HUES64 (cell line): ENCODE measurements around the gene ZNF516.

Experiments
- H3K27ac ChIP-seq: 2 replicates; pipeline ENCODE4 v1.7.0; 2013; ENCODE audit warnings: low read depth, low read length, inconsistent platforms
- H3K27me3 ChIP-seq: 2 replicates; pipeline ENCODE4 v1.6.1; 2013; ENCODE audit warnings: mild to moderate bottlenecking, low read length; ENCODE audit not compliant: insufficient read depth
- H3K36me3 ChIP-seq: 2 replicates; pipeline ENCODE4 v1.6.1; 2013; ENCODE audit warnings: mild to moderate bottlenecking, low read length; ENCODE audit not compliant: insufficient read depth
- H3K4me1 ChIP-seq: 2 replicates; pipeline ENCODE4 v1.6.1; 2013; ENCODE audit warnings: mild to moderate bottlenecking, low read length, moderate library complexity; ENCODE audit not compliant: insufficient read depth
- H3K4me3 ChIP-seq: 2 replicates; pipeline ENCODE4 v1.5.1; 2013; ENCODE audit warnings: mild to moderate bottlenecking, low read length, moderate library complexity
- H3K9ac ChIP-seq: 2 replicates; pipeline ENCODE4 v1.6.1; 2013; ENCODE audit warnings: mild to moderate bottlenecking, low read depth, low read length
- H3K9me3 ChIP-seq: 2 replicates; pipeline ENCODE4 v1.6.1; 2013; ENCODE audit warnings: low read depth, low read length; ENCODE audit not compliant: insufficient read depth
- WGBS: fragments of 150-250, 120-280 bp; methylation state at CpG from one replicate; pipeline ENCODE4 v1.1.7; 2013; ENCODE audit warnings: missing lambda C conversion rate; 5-methylcytosine and 5-hydroxymethylcytosine counted together

The ZNF516 gene

DNA sequence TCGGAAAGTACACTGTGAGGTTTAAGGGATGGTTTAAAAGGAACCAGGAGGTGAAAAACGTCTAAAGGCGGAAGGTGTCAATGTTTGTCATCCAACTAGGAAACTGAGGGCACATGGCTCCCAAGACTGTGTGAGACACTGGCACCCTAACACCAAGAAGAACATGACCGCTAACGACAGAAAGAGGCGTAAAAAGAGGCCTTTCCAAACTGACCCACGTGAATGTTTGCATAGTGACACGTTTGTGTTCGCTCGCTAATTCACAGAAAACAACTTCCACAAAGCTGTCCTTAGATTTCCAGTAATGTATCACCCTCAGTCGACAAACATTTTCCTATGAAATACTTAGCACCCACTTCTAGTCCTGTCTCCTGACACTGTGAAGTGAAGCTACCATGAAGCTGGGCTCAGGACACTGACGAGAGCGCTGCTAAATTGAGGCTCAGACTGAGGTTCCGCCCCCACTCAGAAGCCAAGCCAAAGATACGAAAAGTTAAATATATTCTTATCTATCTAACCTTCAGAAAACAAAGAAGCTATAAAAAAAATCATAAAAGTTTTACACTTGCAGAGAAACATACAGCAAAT is 86.5 kb downstream of the ZNF516 start:
- no peak overlapping the region for H3K9ac ChIP-seq
- 94% methylated on average over 15 of the region's 15 CpGs for WGBS
- no peaks in the 10 kb centered on the region for H3K36me3 ChIP-seq
- no peaks in the 10 kb centered on the region for H3K27me3 ChIP-seq
- H3K4me3 ChIP-seq: no peak overlapping the region
- no peaks in the 10 kb centered on the region for H3K9me3 ChIP-seq
- H3K4me1 ChIP-seq: 0 out of 2 replicates have a peak, but pooled peaks cover 3% of the 10 kb centered on the region
- H3K27ac ChIP-seq: no peak overlapping the region

DNA sequence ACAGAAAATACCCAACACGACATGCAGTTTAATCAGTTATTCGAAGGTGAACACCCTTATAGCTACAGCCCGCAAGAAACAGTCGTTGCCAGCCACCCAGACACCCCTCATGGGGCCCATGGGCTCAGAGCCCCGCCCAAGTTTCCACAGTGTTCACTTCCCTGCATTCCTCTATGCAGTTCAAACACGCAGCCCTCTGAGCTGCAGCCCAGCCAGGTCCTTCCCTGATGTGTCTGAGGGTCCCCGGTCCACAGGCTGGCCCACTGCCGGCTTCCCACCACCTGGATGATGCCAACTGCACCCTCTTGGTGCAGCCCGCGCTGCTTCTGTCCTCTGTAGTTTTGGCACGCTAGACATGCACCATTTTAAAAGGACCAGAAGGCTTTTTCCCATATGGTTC is 87.4 kb downstream of the ZNF516 start:
- Histone ChIP-seq H3K27me3 (no peaks in the 10 kb centered on the region), H3K9me3 (no peaks in the 10 kb centered on the region), H3K4me1 (0 out of 2 replicates have a peak, but pooled peaks cover 3% of the 10 kb centered on the region), H3K27ac (no peak overlapping the region), H3K9ac (no peak overlapping the region), H3K4me3 (no peak overlapping the region), H3K36me3 (no peaks in the 10 kb centered on the region)
- WGBS: 90% methylated on average over 11 of the region's 11 CpGs

DNA sequence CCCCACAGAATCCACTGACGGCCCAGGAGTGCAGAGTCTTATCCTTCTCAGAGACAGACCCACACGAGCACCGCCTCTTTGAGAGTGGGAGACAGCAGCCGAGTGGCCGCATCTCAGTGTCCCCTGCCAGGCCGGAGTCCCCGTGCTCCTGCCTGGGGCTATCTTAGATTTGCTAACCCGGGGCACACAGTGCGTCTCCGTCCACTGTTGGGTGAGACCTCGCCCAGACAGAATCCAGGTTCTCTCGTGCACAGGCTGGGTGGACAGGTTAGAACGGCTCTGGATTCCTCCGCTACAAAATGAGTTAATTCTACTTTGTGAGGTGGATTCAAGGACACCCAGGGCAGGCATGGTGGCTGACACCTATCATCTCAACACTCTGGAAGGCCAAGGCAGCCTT is 88.3 kb downstream of the ZNF516 start:
- WGBS: 93% methylated on average over 14 of the region's 14 CpGs
- Histone ChIP-seq H3K27ac (no peak overlapping the region), H3K4me3 (no peak overlapping the region), H3K4me1 (no peaks in the 10 kb centered on the region), H3K9me3 (no peaks in the 10 kb centered on the region), H3K27me3 (no peaks in the 10 kb centered on the region), H3K9ac (no peak overlapping the region), H3K36me3 (no peaks in the 10 kb centered on the region)

DNA sequence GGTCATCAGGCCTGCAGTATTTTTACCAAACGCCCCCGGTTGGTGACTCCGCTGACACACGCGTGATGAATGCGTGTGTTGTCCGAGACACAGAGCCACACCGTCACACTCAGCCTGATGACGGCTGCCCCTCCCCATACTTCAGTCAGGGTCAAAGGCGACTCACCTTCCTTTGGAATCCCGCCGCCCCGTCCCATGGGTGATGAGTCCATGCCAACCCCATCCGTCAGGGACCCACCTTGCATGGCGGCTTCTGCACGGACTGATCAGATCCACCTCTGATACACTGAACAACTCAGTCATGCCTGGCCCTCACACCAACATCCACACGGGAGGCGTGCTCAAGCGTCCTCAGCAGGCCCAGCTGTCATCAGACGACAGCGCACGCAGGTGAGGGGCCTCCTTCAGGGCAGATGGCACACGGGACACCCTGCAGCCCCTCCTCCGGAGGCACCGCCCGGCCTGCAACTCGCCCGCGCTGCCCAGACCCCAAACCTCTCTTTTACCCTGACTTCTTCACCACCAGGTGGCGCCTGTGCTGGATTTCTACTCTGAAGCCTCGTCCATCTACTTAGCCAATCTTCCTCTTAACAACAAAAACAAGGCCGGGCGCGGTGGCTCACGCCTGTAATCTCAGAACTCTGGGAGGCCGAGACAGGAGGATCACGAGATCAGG is 89.2 kb downstream of the ZNF516 start:
- Histone ChIP-seq H3K36me3 (no peaks in the 10 kb centered on the region), H3K9ac (no peak overlapping the region), H3K27ac (no peak overlapping the region), H3K9me3 (no peaks in the 10 kb centered on the region), H3K4me1 (no peaks in the 10 kb centered on the region), H3K27me3 (no peaks in the 10 kb centered on the region), H3K4me3 (no peak overlapping the region)
- 85% methylated on average over 37 of the region's 37 CpGs for WGBS

DNA sequence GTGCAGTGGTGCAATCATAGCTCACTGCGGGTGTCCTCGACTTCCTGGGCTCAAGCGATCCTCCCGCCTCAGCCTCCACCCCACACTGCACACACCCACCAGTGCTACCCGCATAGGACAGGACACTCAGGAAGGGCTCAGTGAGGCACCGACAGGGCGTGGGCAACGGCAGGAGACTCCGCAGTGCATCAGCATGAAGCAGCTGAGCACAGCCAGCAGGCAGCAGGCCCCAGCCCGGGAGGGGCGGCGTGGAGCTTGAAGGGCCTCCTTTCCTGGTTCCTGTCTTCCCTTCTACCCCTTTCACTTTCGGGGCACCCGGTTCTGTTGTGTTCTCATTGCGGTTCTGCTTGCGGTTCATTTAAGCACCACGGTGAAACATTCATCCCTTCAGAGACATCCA is 89.8 kb downstream of the ZNF516 start:
- H3K4me1 ChIP-seq: no peaks in the 10 kb centered on the region
- 90% methylated on average over 17 of the region's 17 CpGs for WGBS

DNA sequence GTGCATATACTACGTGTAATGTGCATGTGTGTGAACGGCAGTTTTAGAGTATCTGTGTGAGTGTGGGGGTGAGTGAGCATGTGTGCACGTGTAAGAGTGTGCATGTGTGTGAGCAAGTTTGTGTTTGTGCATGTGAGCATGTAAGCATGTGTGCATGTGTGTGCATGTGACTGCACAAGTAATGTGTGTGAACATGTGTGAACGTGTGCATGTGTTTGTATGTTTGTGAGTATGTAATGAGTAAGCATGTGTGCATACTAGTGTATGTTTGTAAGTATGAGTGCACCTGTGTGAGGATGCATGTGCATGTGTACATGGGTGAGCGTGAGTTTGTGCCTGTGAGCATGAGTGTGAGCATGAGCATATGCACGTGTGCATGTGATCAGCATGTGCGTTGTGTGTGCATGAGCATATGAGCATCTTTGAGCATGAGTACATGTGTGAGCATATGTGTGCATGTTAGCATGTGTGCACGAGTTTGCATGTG is 90.7 kb downstream of the ZNF516 start:
- WGBS: 94% methylated on average over 8 of the region's 8 CpGs
- H3K36me3 ChIP-seq: no peaks in the 10 kb centered on the region
- no peaks in the 10 kb centered on the region for H3K27me3 ChIP-seq
- no peak overlapping the region for H3K4me3 ChIP-seq
- no peak overlapping the region for H3K27ac ChIP-seq
- no peaks in the 10 kb centered on the region for H3K9me3 ChIP-seq
- no peak overlapping the region for H3K9ac ChIP-seq
- 0 out of 2 replicates have a peak, but pooled peaks cover under 1% of the 10 kb centered on the region for H3K4me1 ChIP-seq

More for the DNA sequence above, 89.8 kb downstream of the ZNF516 start:
- no peaks in the 10 kb centered on the region for H3K27me3 ChIP-seq
- H3K9me3 ChIP-seq: no peaks in the 10 kb centered on the region
- H3K36me3 ChIP-seq: no peaks in the 10 kb centered on the region
- H3K27ac ChIP-seq: no peak overlapping the region
- H3K4me3 ChIP-seq: no peak overlapping the region
- no peak overlapping the region for H3K9ac ChIP-seq

DNA sequence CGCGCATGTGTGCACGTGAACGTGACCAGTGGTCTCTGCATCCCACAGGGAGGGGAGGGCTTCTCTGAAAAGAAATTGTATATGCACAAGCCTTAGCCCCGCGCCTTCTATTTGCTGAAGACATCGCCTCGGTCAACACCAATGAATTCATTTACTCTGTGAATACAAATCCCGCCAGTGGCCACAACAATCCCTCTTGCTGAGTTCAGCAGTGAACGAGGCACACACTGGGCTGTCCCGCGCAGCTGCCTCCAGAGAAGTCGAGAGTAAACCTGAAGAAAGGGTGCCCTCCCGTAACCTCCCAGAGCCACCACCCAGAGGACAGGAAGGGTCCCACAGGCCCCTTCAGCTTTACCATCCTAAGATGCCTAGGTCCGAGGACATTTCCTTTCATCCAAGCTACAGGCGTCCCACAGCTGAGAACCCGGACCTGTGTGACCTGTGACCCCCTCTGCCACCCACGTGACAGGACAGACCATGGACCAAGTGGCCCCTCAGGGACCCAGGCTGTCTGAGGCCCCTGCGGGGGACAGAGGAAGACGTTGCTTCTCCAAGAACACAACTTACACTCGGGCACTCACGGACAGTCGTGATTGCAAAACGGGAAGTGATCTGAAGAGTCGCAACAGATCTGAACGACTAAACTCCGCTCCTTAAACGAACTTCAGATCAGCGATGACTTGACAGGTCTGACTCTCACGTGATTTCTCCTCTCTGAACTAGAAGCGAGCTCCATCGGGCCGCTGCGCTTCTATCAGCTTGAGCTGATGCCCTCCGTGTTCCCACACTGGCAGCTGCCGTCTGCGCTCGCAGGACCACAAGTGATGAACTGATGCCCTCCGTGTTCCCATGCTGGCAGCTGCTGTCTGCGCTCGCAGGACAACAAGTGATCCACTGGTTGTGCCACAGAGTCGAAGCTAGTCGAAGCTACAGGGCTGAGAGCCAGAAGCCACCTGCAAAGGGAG is 92.7 kb downstream of the ZNF516 start:
- 94% methylated on average over 43 of the region's 43 CpGs for WGBS
- Histone ChIP-seq H3K9me3 (no peaks in the 10 kb centered on the region), H3K27me3 (no peaks in the 10 kb centered on the region), H3K27ac (no peak overlapping the region), H3K9ac (no peak overlapping the region), H3K36me3 (no peaks in the 10 kb centered on the region), H3K4me3 (no peak overlapping the region), H3K4me1 (peaks cover 4% of the 10 kb centered on the region; the same call in 1 of the 2 replicates)

DNA sequence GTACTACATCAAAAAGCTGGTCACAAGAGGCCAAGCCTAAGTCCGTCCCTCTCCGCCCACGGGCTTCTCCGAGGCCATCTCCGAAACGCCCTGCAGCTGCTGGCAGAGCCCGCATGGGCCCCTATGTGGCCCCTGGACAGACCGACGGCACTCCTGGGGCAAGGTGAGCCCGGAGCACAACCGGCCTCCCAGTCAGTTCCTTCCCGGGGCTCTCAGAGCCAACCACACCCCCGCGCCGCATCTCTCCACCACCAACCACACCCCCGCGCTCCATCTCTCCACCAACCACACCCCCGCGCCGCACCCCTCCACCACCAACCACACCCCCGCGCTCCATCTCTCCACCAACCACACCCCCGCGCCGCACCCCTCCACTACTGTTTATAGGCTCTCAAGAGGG is 93.5 kb downstream of the ZNF516 start:
- H3K36me3 ChIP-seq: no peaks in the 10 kb centered on the region
- H3K9ac ChIP-seq: no peak overlapping the region
- H3K27me3 ChIP-seq: no peaks in the 10 kb centered on the region
- WGBS: 87% methylated on average over 25 of the region's 25 CpGs
- peaks cover 4% of the 10 kb centered on the region; the same call in 1 of the 2 replicates for H3K4me1 ChIP-seq
- no peak overlapping the region for H3K27ac ChIP-seq
- no peaks in the 10 kb centered on the region for H3K9me3 ChIP-seq
- H3K4me3 ChIP-seq: no peak overlapping the region

DNA sequence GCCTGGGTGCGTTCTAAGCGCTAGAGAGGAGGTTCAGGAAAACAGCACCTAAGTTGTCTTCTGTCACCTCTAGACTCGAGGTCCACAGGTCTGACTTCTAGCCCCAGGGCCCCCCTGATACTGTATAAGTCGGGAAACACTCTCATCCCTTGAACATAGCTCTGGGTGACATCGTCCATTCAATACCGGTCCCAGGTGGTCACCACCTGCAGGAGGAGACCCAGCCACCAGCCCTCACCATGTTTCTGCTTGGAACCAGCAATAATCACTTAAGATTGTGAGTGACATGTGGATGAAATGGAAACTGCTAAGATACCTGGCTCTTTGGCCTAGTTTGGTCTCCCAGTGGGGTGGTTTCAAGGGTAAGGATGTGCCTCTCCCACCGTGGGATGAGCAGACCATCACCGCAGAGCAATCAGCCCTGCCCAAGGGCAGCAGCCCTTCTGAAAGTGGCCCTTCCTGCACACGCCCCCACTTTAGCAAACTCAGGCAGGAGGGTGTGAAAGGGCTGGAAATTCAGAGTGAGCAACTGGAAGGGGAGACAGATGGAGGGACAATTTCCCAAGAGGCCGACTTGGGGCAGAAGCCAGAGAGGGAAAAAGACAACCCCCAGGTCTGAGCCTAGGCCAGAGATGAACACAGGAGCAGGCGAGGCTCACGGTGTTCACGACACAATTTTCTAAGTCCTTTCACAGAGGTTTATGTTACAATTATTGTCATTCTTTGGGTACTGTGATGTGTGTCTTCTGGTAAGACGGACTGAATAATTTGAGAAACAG is 95.2 kb downstream of the ZNF516 start:
- Histone ChIP-seq H3K27me3 (no peaks in the 10 kb centered on the region), H3K9ac (no peak overlapping the region), H3K4me1 (peaks cover 4% of the 10 kb centered on the region; the same call in 1 of the 2 replicates), H3K27ac (no peak overlapping the region), H3K9me3 (no peaks in the 10 kb centered on the region), H3K36me3 (no peaks in the 10 kb centered on the region), H3K4me3 (no peak overlapping the region)
- WGBS: 87% methylated on average over 14 of the region's 14 CpGs

DNA sequence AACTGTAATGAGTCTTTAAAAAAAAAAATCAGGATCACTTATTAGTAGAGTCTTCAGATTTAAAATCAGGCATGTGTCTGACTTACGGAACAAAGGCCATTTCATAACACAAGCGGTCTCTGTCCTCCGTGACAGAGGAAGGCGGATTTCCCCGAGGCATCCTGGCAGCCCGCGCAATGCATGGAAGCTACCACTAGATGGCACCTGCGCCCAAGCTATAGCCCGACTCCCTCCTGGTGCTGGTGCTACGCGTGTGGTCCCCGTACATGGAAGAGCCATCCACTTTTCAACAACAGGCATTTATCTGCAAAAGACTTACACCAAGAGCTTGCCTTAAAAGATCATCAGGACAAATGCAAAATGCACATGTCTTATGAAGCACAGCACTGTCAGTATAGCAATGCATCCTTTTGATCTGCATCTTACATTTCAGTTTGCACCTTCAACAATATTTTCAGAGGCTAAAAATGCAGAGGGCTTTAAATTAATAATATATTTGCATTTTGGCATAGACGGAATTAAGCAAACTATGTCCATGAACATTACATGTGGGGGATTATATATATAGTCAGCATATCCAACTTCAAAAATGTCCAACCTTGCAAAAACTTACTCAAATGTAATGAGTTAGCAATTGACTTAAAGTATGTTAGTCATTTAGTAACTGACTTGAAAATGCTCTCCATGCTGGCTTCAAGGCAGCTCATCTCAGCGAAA is 96.0 kb downstream of the ZNF516 start:
- H3K9me3 ChIP-seq: no peaks in the 10 kb centered on the region
- no peaks in the 10 kb centered on the region for H3K27me3 ChIP-seq
- H3K4me3 ChIP-seq: no peak overlapping the region
- H3K4me1 ChIP-seq: peaks cover 4% of the 10 kb centered on the region; the same call in 1 of the 2 replicates
- no peak overlapping the region for H3K9ac ChIP-seq
- H3K36me3 ChIP-seq: no peaks in the 10 kb centered on the region
- 27% methylated on average over 13 of the region's 14 CpGs for WGBS
- no peak overlapping the region for H3K27ac ChIP-seq
